Stimulated activated CD8-positive, alpha-beta memory T cell treated with anti-CD3 and anti-CD28 coated beads, Interleukin-15, amount 100 ng/mL, for 4 hours (primary cell): ENCODE data around the gene SFTPD.
A peak's percentile ranks its signal among the peaks of the same experiment; 100 is the strongest.
"Not testable (repeated sequence)": the region's sequence is repeated elsewhere in the genome, so short reads cannot be mapped to it uniquely, and the experiment has no call there.

ENCODE experiments used
- DNase-seq, 2 donors: peaks; one replicate each; pipeline ENCODE4 v3.0.0-alpha.2; 2020; ENCODE audit warnings: low read depth in 2 of 2

Gene SFTPD

DNA sequence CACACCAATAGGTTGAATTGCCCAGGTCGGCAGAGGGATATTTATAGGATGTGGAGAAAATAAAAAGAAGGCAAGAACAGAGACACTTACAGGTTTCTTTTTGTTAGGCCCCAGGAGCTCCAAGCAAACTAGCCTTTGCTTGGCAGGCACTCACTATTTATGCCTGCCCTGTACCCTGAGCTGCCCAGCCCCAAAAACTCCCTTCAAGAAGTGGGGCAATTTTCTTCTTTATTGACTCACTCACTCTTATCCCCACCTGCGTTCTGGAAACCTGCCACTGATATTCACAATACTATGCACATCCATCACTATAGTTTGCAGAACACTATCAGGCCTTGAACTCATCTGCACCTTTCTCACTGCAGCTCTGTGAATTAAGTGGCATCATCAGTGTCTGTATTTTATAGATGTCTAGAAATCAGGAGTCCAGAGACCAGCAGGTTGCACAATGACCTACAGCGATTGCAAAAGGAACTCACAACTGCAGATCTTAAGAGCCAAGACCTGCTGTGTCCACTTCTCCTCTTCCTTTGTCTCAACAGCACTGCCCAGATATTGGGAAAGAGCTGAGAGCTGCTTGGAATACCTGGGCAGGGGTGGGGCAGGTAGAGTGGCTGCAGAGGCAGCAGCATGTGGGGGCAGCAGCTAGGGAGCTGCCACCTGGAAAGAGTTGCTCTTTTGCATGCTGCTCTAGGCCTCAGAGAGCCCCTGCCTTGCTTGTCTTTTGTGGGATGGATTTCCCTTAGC, at the start of gene SFTPD:
SFTPD (minus strand) TSS at position 130 of the 747 bp plus-strand sequence. CDS start 2,446 bp downstream, outside the sequence.
- no peak for DNase-seq

DNA sequence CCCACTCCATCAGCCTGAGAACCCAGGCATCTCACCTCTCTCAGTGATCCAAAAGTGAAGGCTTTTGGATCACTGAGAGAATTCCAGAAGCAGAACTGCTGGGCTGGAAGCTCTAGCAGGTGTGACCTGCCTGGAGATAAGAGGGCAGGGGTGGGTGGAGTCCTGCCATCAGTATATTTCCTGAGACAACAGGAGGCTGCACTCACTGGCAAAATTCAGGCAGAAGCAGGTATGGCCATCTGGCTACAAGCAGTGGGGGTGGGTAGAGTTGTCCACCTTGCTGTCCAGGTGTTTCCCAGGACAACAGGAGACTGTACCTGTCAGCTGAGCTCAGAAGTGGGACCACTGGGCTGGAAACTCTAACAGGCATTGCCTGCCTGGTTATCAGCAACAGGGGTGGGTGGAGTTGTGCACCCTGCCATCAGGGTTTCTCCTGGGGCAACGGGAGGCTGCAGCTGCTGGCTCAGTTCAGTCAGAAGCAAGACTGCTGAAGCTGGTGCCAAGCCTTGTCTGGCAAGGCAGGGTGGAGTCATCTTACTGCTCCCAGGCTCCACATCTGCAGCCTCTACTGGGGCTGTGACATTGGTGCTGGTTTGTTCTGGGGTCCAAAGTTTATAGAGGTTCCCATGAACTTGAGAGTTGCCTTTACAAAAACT, 47.2 kb upstream of the SFTPD start:
- no peak for DNase-seq

- DNase-seq = no peak
These were observed 45.7 kb upstream of the SFTPD start for GRCh38 chr10:79994556-79994955.

DNA sequence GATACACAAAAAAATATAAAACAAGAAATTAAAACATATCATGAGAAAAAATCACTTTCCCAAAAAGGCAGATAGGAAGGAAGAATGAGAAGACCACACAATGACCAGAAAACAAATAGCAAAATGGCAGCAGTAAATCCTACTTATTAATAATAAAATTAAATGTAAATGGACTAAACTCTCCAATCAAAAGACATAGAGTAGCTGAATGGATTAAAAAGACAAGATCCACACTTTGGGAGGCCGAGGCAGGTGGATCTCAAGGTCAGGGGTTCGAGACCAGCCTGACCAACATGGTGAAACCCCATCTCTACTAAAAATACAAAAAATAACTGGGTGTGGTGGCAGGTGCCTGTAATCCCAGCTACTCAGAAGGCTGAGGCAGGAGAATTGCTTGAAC, 39.3 kb upstream of the SFTPD start:
- DNase-seq = not testable (repeated sequence)

GRCh38 chr10:79986661-79987060, 37.8 kb upstream of the SFTPD start:
- DNase-seq = not testable (repeated sequence)

DNA sequence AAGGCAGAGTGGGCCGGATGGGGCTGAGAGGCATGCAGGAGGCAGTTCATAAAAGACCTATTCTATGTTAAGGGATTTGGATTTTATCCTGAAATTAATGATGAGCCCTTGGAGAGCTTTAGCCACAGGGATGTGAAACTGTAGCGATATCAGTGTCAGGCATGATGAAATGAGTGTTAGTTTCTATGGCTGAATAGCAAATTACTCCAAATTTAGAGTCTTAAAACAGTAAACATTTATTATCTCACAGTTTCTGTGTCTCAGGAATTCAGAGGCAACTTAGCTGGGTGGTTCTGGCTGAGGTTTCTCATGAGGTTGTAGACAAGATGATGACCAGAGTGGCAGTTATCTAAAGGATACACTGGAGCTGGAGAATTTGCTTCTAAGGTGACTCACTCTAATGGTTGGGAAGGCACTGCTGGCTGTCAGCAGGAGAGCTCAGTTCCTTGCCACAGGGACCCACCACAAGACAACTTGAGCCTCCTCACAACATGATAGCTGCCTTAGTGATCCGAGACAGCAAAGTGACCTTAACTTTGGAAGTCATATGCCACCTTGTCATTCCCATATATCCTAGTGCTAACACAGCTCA, 36.7 kb upstream of the SFTPD start:
- no peak for DNase-seq

GRCh38 chr10:79984851-79985250, 35.9 kb upstream of the SFTPD start:
- peak in 1 of 2 donors; percentile 1 for DNase-seq

GRCh38 chr10:79983286-79983909, 34.5 kb upstream of the SFTPD start:
- no peak for DNase-seq

DNA sequence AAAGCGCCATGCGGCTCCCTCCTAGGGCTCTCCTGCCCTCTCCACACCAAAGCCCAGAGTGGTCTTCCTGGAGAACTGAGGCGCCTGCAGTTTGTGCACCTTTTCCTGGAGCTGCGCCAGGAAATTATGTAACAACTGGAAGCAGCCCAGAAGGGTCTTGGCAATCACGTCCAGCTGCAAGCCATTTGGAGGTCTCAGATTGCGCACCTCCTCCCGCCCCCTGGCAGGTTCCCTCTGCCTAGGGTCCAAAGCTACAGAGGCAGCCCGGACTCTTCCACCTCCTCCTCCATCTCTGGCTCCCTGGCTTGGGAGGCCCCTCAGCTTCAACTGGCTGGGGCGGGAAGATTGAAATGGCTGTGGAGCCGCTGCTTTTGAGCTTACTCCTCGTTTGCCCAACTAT, 34.0 kb upstream of the SFTPD start:
- no peak for DNase-seq

- DNase-seq = no peak
These were observed 33.5 kb upstream of the SFTPD start for GRCh38 chr10:79982362-79982800.

DNA sequence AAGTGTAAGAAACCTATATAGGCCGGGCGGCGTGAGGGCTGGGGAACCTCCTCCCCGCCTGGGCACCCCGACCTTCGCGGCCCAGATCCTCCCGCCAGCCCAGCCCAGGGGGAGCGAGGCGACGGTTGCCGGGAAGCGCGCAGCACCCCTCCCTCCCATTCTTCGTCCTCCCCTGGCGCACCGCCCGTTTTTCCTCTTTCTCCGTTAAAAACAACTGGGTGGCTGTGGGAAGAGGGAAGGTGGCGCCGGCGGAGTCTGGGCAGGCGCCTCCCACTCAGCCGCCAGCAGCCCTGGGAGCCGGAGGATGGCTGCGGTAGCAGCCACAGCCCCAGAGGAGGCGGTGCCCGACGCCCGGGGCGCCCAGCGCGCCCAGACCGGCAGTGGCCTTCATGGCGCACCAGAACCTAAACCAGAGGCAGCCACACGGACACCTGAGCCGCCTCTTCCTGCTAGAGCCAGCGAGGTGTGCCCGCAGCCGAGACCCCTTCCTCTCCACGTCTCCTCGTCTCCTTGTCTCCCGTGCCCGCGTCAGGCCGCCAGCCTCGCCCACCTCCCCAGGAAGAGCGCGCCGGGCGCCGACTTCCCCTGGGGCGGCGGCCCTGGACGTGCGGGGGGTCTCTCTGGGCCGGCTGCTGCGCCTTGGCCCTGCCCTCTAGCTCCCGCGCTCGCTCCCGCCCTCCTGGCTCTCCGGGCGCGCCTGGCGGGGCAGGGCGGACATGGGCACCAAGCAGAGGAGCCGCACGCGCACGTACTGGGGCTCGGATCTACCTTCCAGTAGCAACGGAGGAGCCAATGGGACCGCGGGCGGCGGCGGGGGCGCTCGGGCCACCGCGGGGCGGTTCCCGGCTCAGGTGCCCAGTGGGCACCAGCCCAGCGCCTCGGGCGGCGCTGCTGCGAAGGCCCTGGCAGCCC, 32.8 kb upstream of the SFTPD start:
- no peak for DNase-seq

- no peak for DNase-seq
These were observed 31.8 kb upstream of the SFTPD start for GRCh38 chr10:79980711-79981110.

DNA sequence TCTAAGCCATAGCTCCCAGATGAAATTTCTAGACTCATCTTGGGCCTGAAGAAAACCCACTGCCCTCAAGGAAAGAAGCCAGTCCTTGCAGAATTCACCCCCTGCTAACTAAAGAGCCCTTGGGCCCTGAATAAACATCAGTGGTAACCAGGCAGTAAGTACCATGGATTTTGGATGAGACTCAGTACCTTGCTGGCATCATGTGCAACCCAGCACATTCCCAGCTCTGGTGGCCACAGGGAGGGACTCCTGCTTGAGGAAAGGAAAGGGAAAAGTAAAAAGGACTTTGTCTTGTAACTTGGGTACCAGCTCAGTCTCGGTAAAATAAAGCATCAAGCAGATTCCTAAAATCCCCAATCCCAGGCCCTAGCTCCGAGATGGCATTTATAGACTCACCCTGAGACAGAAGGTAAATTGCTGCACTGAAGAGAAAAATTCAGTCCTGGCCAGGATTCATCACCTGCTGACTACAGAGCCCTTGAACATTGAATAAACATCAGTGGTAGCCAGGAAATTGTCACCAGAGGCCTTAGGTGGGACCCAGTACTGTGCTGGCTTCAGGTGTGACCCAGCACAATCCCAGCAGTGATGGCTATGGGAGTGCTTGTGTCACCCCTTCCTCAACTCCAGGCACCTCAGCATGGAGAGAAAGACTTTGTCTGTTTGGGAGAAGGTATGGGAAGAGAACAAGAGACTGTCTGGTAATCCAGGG, 31.2 kb upstream of the SFTPD start:
- DNase-seq = no peak

- DNase-seq = no peak
These were observed 30.5 kb upstream of the SFTPD start for GRCh38 chr10:79979310-79979975.

DNA sequence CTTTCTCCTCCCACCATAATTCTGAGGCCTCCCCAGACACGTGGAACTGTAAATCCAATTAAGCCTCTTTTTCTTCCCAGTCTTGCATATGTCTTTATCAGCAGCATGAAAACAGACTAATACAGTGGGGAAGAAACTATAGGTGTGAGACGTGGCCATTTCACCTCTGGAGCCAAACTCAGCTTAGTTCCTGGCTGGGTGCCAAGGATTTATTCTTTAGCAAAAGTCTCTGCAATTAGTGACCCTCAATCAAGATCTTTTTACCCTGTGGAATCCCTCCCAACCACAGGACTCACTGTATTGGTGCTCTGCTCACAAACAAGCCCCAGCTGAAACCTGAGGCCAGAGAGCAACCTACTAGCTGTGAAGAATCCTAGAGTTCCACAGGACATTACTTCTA, 28.1 kb upstream of the SFTPD start:
- no peak for DNase-seq

DNA sequence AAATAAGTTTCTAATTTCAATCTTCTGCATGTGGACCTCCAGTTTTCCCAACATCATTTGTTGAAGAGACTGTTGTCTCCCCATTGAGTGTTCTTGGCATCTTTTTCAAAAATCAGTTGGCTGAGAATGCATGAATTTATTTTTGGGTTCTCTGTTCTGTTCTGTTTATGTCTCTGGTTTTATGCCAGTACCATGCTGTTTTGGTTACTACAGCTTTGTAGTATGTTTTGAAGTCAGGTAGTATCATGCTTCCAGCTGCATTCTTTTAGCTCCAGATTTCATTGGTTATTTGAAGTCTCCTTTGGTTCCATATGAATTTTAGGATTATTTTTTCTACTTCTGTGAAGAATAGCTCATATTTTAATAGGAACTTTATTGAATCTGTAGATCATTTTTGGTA, 21.2 kb upstream of the SFTPD start:
- DNase-seq = no peak

DNA sequence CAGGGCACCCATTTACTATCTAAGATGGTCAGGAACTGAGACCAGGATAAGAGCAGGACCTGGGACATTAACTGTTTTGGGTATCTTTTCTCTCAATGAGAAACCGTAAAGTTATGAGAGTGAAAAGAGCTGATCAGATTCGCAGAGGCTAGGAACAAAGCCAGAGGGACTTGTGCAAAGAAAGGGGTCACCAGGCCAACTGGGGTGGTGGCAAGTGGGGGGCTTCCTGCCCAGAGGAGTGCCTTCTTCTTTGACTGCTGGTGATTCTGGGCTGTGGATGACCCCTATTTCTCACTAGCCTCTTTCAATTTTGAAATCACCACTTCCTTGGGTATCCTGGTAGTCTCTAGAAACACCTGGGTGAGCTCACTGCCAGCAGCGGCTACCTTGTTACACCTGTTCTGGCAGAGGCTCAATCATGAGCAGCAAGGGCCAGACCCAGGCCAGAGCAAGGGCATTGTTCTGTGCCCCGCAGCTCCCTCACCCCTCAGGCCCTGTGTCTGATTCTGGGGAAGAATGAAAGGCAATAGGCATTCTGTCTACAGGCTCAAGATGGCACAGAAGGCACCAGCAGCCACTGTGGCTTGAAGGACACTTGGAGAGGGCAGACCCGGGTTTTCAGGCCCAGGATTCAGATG, 999 bp downstream of the SFTPD start:
- no peak for DNase-seq

- no peak for DNase-seq
These were observed 1.9 kb downstream of the SFTPD start for GRCh38 chr10:79947083-79947415.

GRCh38 chr10:79946271-79947082, 2.4 kb downstream of the SFTPD start:
- no peak for DNase-seq
